ENCODE results near the gene WDR76. TPM values are rescaled to one million over a fixed set of nuclear protein-coding genes. Genes with fewer than 3 reads are reported as not detected.

The WDR76 gene
- total RNA-seq, 2 experiments from 2014 or later = 126 to 170 TPM

DNA sequence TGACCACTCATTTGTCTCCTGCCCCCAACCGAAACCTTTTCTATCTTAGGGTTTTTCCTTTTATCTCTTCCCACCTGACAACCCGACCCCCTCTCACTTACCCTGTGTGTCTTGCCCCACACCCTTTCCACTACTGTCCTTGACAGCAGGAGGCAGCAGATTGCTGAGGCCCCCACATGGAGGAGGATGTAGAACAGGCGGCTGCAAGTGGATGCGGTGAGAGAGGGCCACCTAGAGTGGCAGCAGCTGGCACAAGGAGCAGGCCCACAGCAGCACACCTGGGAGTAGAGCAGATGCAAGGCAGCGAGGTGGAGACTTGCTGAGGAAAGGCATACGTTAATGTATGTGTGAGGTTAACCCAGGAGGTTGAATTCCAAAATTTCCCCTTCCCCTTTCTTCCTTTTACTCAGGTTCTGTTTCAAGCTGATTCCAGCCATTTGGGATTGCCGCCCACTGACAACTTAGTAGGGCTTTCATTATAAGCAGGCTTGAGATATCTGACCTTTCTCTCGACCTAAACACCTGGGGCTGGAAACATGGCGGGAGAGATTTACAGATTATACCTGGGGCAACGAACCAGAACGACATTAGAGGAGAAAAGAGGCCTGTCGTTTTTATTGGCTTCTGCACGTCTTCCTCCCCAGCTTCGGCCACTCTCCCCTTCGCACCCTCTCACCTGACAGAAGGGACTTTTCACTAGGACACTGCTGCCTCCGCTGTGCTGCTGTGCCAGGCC is 27.4 kb upstream of the WDR76 start:
- peak overlapping the region; percentile 92 for H3K4me3 ChIP-seq (ENCODE audit: low read depth, low read length, poor library complexity, severe bottlenecking)
- DNase-seq (ENCODE audit: low spot score) = peak; percentile 88
- peak overlapping the region; percentile 83 for H3K4me2 ChIP-seq (ENCODE audit: low read length)

DNA sequence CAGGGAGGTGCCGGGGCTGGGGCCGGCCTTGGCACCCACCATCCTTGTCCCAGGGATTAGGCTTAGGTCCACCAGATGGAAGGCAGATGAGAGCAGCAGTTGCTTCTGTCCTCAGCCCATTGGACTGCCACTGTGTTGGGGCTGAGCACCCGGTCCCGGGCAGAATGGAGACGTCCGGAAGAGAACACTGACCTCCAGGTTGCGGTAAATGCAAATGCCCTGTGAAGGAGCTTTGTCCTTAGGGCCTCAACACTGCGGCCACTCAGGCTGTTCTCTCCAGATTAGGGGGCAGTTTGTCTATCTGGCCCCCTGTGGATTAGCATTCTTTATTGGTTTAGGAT is 26.9 kb upstream of the WDR76 start, which contains the start of gene SERINC4:
Gene SERINC4 (minus strand): TSS at position 276 of the 341 bp plus-strand sequence. CDS start 234 bp downstream, at position 42.
- TF ChIP-seq, protein P1, sequence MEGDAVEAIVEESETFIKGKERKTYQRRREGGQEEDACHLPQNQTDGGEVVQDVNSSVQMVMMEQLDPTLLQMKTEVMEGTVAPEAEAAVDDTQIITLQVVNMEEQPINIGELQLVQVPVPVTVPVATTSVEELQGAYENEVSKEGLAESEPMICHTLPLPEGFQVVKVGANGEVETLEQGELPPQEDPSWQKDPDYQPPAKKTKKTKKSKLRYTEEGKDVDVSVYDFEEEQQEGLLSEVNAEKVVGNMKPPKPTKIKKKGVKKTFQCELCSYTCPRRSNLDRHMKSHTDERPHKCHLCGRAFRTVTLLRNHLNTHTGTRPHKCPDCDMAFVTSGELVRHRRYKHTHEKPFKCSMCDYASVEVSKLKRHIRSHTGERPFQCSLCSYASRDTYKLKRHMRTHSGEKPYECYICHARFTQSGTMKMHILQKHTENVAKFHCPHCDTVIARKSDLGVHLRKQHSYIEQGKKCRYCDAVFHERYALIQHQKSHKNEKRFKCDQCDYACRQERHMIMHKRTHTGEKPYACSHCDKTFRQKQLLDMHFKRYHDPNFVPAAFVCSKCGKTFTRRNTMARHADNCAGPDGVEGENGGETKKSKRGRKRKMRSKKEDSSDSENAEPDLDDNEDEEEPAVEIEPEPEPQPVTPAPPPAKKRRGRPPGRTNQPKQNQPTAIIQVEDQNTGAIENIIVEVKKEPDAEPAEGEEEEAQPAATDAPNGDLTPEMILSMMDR (conservative IDR thresholded peaks at IDR 0.05; ENCODE audit: low read length) = no peak
- no peak for TF ChIP-seq EZH2phosphoT487 (IDR thresholded peaks at IDR 0.05; ENCODE audit: borderline replicate concordance, low read depth, low read length)
- CTCF ChIA-PET (ENCODE audit: unreplicated experiment) = interaction anchor here (0.9 to 1.7 kb wide), 2 partner anchors 9 to 11 kb away, joined by 4 to 6 read pairs; no protein-coding TSS in a partner anchor
- peak within 1 kb of the TSS; percentile 92 for H3K4me3 ChIP-seq (ENCODE audit: low read depth, low read length, poor library complexity, severe bottlenecking)
- POLR2A ChIA-PET = interaction anchor here (0.9 to 5.4 kb wide), 9 partner anchors 8 to 30 kb away, joined by 3 to 28 read pairs (median 7); partner anchors contain the start of genes ELL3 and MFAP1
- H3K79me2 ChIP-seq (ENCODE audit: insufficient read depth, low read depth, low read length) = peaks cover 24% of the 10 kb centered on the region
- H3K36me3 ChIP-seq (ENCODE audit: insufficient read depth, low read length) = peaks cover 80% of the 10 kb centered on the region
- H2AFZ ChIP-seq (ENCODE audit: low read length) = no peak within 1 kb of the TSS; the same call in 1 of the 2 replicates
- BruUV-seq (replicated peaks) = no TSS peak
- H3K27ac ChIP-seq (ENCODE audit: low read depth, low read length, poor library complexity, severe bottlenecking) = peak within 1 kb of the TSS; percentile 97
- H3K4me2 ChIP-seq (ENCODE audit: low read length) = peak within 1 kb of the TSS; percentile 83
- H4K20me1 ChIP-seq (ENCODE audit: insufficient read depth, low read length) = peaks cover 6% of the 10 kb centered on the region; the same call in 1 of the 2 replicates
- no peaks in the 10 kb centered on the region for H3K9me3 ChIP-seq (ENCODE audit: low read length)
- DNase-seq (ENCODE audit: low spot score) = peak; percentile 33
- peaks cover 65% of the 10 kb centered on the region for H3K4me1 ChIP-seq (ENCODE audit: insufficient read depth, low read length, poor library complexity, severe bottlenecking)
- no peaks in the 10 kb centered on the region for H3K9me2 ChIP-seq (ENCODE audit: insufficient read depth, low read length)
- intact Hi-C loops (cut with micrococcal nuclease; ENCODE audit: unreplicated experiment) = no loop called here

More for the DNA sequence above, 27.4 kb upstream of the WDR76 start:
- intact Hi-C loops (cut with micrococcal nuclease; ENCODE audit: unreplicated experiment) = no loop called here
- TF ChIP-seq, protein P1 (conservative IDR thresholded peaks at IDR 0.05; ENCODE audit: low read length) = peak; percentile 76
- no peak for TF ChIP-seq EZH2phosphoT487 (IDR thresholded peaks at IDR 0.05; ENCODE audit: borderline replicate concordance, low read depth, low read length)
- ChIA-PET POLR2A (interaction anchor here (0.6 to 5.4 kb wide), 8 partner anchors 10 to 33 kb away, joined by 3 to 28 read pairs (median 8); partner anchors contain the start of genes ELL3 and MFAP1), CTCF (ENCODE audit: unreplicated experiment) (no interaction called here)
- Histone ChIP-seq H3K9me2 (ENCODE audit: insufficient read depth, low read length) (no peaks in the 10 kb centered on the region), H3K36me3 (ENCODE audit: insufficient read depth, low read length) (peaks cover 80% of the 10 kb centered on the region), H3K9me3 (ENCODE audit: low read length) (no peaks in the 10 kb centered on the region), H4K20me1 (ENCODE audit: insufficient read depth, low read length) (peaks cover 6% of the 10 kb centered on the region; the same call in 1 of the 2 replicates), H2AFZ (ENCODE audit: low read length) (no peak overlapping the region; the same call in 1 of the 2 replicates), H3K27ac (ENCODE audit: low read depth, low read length, poor library complexity, severe bottlenecking) (peak overlapping the region; percentile 97), H3K4me1 (ENCODE audit: insufficient read depth, low read length, poor library complexity, severe bottlenecking) (peaks cover 71% of the 10 kb centered on the region), H3K79me2 (ENCODE audit: insufficient read depth, low read depth, low read length) (peaks cover 29% of the 10 kb centered on the region)
- no TSS peak for BruUV-seq (replicated peaks)

Data from OCI-LY7 (cell line).